ENCODE results near the gene PITPNM3.

Gene PITPNM3

DNA sequence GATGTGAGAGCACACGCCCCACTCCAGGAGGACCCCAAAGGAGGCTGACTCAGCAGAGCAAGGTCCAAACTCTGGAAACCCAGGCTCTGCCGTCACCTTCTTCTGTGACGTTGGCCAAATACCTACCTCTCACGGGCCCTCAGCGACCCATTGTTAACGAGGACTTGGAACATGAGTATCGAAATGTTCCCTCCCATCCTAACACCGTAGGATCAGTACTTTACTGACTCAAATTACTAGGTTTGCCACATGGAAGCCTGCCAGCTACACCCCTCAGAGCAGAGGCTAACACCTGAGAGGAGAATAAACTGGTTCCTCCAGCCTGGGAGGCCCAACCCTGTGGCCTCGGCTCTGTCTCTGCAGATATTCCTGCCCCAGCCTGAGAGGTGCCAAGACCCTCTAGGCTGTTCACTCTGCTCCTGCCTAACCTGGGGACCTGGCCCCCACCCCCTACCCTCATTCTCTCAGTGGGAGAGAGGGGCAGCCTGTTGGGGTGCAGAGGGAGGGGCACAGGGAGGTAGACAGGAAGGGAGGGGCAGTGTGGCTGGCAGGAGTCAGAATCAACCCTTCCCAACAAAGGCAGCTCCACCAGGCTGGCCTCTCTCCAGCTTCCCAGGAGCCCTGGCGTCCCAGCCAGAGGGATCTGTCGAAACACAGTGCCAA is 4.4 kb downstream of the PITPNM3 start:
- no peak for DNase-seq (ENCODE audit: low spot score)

GRCh38 chr17:6551356-6551755 is 5.0 kb downstream of the PITPNM3 start:
- DNase-seq (ENCODE audit: low spot score), result no peak

DNA sequence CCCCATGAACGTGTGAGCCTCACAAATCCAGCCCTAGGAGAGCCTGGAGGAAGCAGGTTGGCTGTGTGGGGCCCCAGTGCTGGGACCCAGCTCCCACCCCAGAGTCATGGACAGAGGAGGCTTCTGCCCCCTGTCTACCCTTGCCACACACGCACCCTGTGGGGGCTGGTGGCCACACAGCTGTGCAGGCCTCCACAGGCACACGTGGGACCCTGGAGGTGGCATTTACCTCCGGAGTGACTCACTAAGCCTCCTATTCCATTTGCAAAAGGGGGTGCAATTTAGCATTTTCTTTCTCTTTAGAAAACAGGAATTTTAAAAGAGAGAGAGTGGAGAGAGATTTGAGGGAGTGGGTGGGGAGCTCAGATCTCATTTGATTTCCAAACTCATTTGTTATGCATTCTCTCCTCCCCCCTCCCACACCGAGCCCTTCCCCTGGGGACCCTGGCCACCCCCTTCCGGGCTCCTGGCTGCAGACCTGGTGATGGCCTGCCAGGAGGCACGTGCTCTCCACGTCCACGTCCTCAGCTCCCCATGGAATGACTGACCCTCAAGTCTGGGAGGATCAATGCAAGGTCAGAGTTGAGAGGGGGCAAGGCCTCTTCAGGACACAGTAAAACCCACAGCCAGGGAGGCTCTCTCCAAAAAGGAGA is 6.8 kb downstream of the PITPNM3 start:
- no peak for DNase-seq (ENCODE audit: low spot score)

- no peak for DNase-seq (ENCODE audit: low spot score)
These were observed 7.6 kb downstream of the PITPNM3 start for GRCh38 chr17:6548578-6549330.

DNA sequence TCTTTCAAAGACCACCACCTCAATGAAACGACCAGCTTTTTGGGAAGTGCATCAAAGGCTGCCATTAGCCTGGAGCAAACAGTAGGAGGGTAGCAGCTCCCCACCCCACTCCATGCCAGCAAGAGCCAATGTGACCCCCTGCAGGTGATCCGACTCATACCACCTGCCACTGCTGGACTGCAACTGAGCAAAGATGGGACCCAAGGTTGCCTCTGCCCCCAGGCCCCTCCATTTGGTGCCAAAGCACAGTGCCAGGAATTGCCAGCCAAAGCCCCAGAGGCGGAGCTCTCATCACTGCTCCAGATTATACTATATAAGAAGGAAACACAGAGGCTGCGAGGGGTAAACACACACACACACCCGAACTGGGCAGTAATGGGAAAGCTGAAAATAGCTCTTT is 8.3 kb downstream of the PITPNM3 start:
- DNase-seq (ENCODE audit: low spot score), result no peak

DNA sequence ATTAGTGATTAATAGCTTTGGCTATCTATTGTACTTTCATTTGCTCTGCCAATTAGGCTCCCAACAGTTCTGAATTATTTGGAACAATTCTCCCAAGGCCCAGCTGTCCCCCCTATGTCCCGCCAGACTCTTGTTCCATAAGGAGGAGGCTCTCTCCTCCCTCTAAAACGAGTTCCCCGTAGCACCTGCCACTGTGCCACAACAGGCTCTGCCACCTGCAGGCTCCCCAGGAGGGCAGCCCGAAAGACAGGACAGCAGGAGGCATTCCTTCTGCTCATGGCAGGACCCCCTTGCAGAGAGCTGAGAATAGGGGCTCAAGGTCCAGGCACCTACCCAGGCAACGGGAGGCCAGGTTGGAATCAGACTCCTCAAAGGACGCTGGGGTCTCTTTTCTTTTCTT is 9.0 kb downstream of the PITPNM3 start:
- no peak for DNase-seq (ENCODE audit: low spot score)

DNA sequence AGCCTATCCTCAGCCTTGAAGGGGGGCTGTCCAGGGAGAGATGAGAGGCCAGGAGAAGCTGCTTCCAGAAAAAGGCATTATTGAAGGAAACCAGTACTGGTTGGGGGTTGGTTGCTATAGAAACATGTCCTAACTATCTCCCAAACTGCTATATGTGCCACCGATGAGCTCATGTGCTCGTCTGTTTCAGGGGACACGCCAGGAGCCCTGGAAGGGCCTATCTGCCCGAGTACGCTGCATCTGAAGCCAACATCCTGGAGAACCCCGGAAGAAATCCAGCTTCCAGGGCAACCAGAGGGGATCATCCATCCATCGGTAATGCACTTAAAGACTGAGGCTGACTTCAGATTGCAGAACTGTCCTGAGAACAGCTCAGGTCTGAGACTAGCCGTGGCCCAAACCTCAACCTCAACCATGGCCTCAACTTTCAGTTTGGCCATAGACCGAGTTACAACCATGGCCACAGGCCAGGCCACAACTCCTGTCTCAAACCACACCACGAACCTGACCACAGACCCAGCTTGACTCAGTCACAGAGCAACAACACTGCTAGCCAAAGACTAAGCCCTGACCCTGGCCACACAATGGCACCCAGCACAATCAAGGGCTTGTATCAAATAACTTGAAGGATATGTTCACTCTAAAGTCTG is 10.2 kb downstream of the PITPNM3 start:
- peak; percentile 62 for DNase-seq (ENCODE audit: low spot score)

DNA sequence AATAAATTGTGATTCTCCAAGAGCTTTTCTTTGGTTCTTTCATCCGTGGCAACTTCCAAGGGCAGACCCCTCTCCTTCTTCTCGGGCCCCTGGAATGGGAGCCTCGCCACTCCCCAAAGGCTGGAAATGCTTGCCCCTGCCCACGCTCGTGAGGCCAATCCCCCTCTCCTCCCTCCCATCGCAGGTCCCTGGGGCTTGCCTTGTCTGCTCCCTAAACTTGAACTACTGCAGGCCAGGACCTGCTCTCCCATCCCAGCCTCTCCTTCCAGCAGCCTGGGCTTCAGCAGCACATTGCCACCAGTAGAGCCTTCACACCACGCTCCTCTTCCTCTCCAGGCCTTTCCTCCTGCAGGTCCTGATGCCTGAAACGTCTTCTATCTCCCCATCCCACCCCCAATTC is 11.1 kb downstream of the PITPNM3 start:
- DNase-seq (ENCODE audit: low spot score), result no peak

DNA sequence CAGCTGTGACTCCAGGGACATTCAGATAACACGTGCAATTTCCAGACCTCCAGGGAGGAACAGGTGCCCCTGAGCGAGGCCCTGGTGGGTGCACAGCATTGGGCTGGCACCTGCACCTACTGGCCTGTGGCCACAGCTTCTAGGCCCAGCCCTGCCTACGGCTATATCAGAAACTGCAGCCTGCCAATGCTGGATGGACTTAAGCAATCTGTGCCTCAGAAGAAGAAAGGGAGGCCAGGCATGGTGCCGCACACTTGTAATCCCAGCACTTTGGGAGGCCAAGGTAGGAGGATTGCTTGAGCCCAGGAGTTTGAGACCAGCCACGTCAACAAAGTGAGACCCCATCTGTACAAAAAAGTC is 12.4 kb downstream of the PITPNM3 start:
- DNase-seq (ENCODE audit: low spot score), result no peak

- DNase-seq (ENCODE audit: low spot score), result no peak
These were observed 13.0 kb downstream of the PITPNM3 start for GRCh38 chr17:6543079-6544010.

DNA sequence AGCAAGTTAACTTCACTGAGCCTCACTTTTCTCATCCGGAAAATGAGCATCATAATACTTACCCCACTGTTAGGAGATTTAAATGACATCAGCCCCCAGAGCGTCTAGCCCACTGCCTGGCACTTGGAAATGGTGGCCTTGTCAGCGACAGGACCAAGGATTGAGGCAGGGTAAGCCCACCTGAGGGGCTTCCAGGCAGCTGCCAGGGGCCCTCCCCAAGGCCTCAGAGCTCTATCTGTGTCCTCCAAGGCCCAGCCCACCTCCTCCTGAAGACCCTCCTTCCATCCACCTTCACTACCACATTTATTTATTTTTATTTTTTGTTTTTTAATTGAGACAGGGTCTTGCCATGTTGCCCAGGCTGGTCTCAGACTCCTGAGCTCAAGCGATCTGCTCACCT is 13.8 kb downstream of the PITPNM3 start:
- no peak for DNase-seq (ENCODE audit: low spot score)

GRCh38 chr17:6541886-6542285 is 14.5 kb downstream of the PITPNM3 start:
- no peak for DNase-seq (ENCODE audit: low spot score)

DNA sequence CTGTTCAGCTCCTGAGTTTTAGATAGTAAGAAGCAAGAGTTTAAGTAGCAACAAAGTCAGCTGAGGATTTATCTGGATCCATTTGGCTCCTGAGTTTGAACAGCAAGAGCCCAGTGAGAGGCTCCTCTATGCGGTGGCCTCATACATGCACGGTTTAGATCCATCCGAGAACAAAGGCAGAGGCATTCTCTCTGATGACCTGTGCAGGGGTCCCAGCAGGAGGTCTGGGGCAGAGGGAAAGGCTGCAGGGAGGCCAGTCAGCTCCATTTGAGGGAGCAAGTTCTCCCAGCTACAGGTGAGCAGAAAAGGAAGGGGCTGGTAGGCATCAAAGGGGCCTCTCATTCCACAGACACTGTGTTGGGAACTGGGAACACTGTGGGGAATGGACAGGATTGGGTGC is 16.5 kb downstream of the PITPNM3 start:
- no peak for DNase-seq (ENCODE audit: low spot score)

- DNase-seq (ENCODE audit: low spot score), result no peak
These were observed 19.7 kb downstream of the PITPNM3 start for GRCh38 chr17:6536566-6537065.

GRCh38 chr17:6536053-6536452 is 20.3 kb downstream of the PITPNM3 start:
- DNase-seq (ENCODE audit: low spot score), result no peak

DNA sequence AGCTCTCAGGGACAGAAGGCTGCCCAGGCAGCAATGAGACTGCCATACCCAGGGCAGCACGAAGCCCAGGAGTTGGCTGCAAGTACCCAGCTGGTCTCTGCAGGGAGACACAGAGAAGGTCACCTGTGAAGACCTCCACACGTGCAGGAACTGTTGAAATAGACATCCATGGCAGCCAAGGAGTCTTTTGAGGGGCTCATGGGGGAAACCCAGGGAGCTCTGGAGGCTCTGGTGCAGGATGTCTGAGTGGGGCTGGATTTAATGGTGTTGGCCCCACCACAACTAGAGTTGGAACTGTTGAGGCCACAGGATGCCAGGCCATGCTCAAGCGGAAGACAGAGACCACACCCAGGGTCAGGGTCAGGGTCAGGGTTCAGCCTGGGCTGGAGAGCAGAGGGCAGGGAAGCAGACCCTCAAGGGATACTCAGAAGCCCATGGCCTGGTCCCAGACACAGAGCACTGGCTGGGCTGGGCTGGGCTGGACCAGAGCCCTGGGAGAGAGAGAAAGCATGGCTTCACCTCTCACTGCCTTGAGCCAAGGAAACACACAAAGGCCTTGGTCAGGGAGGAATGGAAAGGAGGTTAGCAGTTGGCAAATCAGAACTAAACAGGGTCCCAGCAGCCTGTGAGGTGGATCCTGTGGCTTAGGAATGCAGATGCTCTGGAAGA is 21.4 kb downstream of the PITPNM3 start:
- DNase-seq (ENCODE audit: low spot score), result no peak

DNA sequence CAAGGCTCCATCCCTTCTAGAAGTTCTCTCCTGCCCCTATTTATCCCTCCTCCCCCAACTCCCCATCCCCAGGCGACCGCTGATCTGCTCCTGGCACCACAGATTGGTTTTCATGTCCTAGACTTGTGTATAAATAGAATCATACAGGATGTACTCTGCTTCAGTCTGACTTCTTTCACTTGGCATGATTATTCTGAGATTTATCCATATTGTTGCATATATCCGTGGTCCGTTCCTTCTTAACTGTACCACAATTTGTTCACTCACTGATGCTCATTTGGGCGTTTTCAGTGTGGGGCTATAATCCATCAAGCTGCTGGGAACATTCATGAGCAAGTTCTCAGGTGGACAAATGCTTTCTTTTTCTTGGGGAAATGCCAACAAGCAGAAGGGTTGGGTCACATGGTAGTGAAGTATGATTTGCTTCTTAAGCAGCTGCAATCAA is 23.9 kb downstream of the PITPNM3 start:
- no peak for DNase-seq (ENCODE audit: low spot score)

DNA sequence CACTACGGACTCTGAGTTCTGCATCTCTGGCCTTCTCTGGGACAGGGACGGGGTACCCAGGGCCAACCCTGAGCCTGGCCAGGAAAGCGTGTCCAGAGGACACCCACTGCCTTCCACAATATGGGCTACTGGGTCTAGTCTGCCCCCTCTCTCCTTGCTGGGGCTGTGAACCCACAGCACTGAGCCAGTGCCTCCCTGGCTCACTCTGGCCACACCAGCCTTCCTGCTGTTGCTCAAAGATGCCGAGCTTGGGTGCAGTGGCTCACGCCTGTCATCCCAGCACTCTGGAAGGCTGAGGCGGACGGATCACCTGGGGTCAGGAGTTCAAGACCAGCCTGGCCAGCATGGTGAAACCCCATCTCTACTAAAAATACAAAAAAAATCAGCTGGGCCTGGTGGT is 24.8 kb downstream of the PITPNM3 start:
- no peak for DNase-seq (ENCODE audit: low spot score)

DNA sequence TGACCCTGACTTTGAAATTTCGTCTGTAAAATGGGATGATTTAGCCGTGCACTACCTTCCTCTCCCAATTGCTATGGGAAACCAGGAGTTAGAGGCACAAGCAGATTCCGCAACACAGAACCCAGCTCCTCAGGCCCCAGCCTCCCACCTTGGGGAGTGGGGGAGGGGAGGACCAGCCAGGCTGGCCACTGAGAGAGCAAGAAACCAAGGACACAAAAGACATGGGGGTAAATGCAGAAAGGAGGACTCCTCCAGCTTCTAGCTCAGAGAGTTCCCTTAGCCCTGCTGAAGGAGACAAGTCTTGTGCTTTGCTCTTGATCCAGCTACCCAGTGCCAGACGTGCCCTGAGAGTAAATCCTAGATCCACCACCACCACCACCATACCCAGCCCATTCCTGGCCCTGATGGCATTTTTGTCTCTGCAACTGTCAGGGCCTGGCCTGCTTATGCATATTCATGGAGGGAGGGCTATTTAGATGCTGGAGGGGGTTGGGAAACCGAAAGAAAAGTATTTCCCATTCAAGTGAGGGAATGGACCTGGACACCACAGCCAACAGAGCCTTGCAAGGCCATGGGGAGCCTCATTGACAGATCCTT is 25.9 kb downstream of the PITPNM3 start:
- no peak for DNase-seq (ENCODE audit: low spot score)

- DNase-seq (ENCODE audit: low spot score), result no peak
These were observed 27.8 kb downstream of the PITPNM3 start for GRCh38 chr17:6528557-6528956.
